Ishikawa (cell line): ENCODE data around the gene RASAL3.

Experiments
- CEBPB ChIP-seq: IDR thresholded peaks from 2 replicates; pipeline ENCODE4 v1.6.1; 2012
- CREB1 ChIP-seq: IDR thresholded peaks from 2 replicates; pipeline ENCODE4 v1.6.1; 2012; ENCODE audit warnings: low read depth
- EGR1 ChIP-seq: IDR thresholded peaks from 2 replicates; pipeline ENCODE4 v1.6.1; 2012
- EP300 ChIP-seq: IDR thresholded peaks from 2 replicates; pipeline ENCODE4 v1.6.1; 2012; ENCODE audit warnings: borderline replicate concordance
- FOXM1 ChIP-seq: IDR thresholded peaks from 2 replicates; pipeline ENCODE4 v1.6.1; 2012; ENCODE audit warnings: low read depth, borderline replicate concordance
- NFIC ChIP-seq: IDR thresholded peaks from 2 replicates; pipeline ENCODE4 v1.6.1; 2012
- RAD21 ChIP-seq: IDR thresholded peaks from 2 replicates; pipeline ENCODE4 v1.6.1; 2012; ENCODE audit warnings: low read depth
- TAF1 ChIP-seq: IDR thresholded peaks from 2 replicates; pipeline ENCODE4 v1.6.1; 2012; ENCODE audit warnings: low read depth, mild to moderate bottlenecking
- TCF12 ChIP-seq: IDR thresholded peaks from 2 replicates; pipeline ENCODE4 v1.6.1; 2012; ENCODE audit warnings: low read depth
- TEAD4 ChIP-seq: IDR thresholded peaks from 2 replicates; pipeline ENCODE4 v1.6.1; 2012
- USF1 ChIP-seq: IDR thresholded peaks from 2 replicates; pipeline ENCODE4 v1.6.1; 2012
- YY1 ChIP-seq: IDR thresholded peaks from 2 replicates; pipeline ENCODE4 v1.6.1; 2012; ENCODE audit warnings: low read depth
- ZBTB7A ChIP-seq: IDR thresholded peaks from 2 replicates; pipeline ENCODE4 v1.6.1; 2012; ENCODE audit warnings: low read depth
- TF ChIP-seq, protein P1 (sequence below): IDR thresholded peaks from 2 replicates; pipeline ENCODE4 v1.6.1; 2012
- TF ChIP-seq, protein P2 (sequence below): IDR thresholded peaks from 2 replicates; pipeline ENCODE4 v1.6.1; 2012; ENCODE audit warnings: low read depth, mild to moderate bottlenecking

Gene RASAL3

GRCh38 chr19:15495151-15495550, 30.8 kb upstream of the RASAL3 start:
- TF ChIP-seq USF1, result no peak
- TF ChIP-seq YY1, result no peak
- TF ChIP-seq TCF12, result no peak
- TF ChIP-seq ZBTB7A, result no peak

GRCh38 chr19:15488489-15489226, 24.3 kb upstream of the RASAL3 start:
- TF ChIP-seq YY1, result no peak
- TF ChIP-seq NFIC, result no peak
- no peak for TF ChIP-seq EP300
- TF ChIP-seq, protein P1, sequence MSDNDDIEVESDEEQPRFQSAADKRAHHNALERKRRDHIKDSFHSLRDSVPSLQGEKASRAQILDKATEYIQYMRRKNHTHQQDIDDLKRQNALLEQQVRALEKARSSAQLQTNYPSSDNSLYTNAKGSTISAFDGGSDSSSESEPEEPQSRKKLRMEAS, result no peak
- TF ChIP-seq RAD21, result no peak
- TF ChIP-seq FOXM1, result no peak
- TF ChIP-seq CREB1, result no peak
- TF ChIP-seq, protein P2, sequence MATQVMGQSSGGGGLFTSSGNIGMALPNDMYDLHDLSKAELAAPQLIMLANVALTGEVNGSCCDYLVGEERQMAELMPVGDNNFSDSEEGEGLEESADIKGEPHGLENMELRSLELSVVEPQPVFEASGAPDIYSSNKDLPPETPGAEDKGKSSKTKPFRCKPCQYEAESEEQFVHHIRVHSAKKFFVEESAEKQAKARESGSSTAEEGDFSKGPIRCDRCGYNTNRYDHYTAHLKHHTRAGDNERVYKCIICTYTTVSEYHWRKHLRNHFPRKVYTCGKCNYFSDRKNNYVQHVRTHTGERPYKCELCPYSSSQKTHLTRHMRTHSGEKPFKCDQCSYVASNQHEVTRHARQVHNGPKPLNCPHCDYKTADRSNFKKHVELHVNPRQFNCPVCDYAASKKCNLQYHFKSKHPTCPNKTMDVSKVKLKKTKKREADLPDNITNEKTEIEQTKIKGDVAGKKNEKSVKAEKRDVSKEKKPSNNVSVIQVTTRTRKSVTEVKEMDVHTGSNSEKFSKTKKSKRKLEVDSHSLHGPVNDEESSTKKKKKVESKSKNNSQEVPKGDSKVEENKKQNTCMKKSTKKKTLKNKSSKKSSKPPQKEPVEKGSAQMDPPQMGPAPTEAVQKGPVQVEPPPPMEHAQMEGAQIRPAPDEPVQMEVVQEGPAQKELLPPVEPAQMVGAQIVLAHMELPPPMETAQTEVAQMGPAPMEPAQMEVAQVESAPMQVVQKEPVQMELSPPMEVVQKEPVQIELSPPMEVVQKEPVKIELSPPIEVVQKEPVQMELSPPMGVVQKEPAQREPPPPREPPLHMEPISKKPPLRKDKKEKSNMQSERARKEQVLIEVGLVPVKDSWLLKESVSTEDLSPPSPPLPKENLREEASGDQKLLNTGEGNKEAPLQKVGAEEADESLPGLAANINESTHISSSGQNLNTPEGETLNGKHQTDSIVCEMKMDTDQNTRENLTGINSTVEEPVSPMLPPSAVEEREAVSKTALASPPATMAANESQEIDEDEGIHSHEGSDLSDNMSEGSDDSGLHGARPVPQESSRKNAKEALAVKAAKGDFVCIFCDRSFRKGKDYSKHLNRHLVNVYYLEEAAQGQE, result no peak
- TF ChIP-seq USF1, result no peak
- no peak for TF ChIP-seq CEBPB
- TF ChIP-seq TAF1, result no peak
- no peak for TF ChIP-seq EGR1
- no peak for TF ChIP-seq ZBTB7A
- TF ChIP-seq TEAD4, result no peak
- no peak for TF ChIP-seq TCF12

- TF ChIP-seq, protein P1, result no peak
- TF ChIP-seq CEBPB (no peak), RAD21 (no peak), YY1 (no peak), TEAD4 (no peak), NFIC (no peak), TAF1 (no peak), EGR1 (no peak), EP300 (no peak), FOXM1 (no peak)
- TF ChIP-seq, protein P2, result no peak
Measured at GRCh38 chr19:15487038-15487437, 22.7 kb upstream of the RASAL3 start.

DNA sequence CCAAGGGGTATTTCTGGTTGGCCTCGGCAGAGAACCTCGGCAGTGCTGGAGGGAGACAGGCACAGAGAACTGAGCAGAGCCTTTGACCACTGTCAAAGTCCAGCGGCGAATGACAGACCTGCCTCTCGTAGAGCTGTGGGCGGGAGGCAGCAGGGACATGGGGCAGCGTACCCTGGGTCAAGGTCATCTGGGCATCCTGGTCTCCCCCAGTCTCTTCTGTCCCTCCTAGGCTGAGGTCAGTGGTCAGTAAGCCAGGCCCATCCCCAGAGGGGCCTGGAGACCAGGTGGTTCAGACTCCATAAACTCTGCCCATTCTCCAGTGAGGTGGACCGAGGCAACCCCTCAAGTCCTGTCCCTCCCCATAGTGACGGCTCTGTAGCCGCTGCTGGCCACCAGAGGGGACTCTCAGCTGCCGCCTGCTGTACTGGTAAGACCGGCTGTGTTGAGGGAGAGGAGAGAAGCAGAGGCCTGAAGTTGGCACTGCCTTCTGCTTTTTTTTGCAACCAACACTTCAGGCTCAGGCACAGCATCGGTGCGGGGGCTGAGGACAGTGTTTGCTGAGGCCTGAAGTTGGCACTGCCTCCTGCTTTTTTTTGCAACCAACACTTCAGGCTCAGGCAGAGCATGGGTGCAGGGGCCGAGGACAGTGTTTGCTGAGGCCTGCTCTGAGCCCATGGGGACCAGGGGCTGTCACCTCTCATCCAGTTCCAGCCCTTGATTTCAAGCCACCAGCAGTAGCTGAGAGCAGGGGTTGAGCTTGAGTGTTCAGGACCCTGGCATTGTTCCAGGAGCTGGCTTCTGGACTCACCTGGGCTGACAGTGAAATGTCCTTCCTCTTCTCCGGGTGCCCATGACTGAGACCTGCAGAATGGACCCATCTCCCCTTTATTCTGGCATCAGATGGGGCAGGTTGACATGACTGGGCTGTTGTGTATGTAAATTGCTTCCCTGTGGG, 15.3 kb upstream of the RASAL3 start, which contains the start of gene PGLYRP2:
Gene PGLYRP2 (minus strand): TSS at position 111 of the 955 bp plus-strand sequence. CDS start 130 bp downstream, outside the sequence.
- TF ChIP-seq TAF1 (no peak), RAD21 (peak; percentile 45; the same call in 1 of the 2 replicates)

DNA sequence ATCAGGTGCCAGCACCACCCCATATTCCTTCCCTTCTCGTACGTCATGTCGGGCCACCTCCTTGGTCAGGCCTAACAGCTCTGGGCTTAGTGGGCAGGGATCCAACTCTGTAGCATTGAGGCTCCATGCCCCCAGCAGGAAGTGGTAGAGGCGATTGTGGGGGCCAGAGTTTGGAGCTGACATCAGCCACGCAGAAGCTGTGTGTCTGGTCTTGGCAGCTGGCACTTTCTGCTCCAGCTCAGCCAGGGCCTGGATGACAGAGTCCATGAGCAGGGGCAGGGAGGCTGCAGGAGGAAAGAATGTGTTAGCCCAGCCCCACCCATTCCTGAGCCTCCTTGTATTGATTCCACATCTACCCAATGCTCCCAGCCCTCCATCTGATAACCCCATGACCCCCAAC, 12.0 kb upstream of the RASAL3 start:
- TF ChIP-seq, protein P2, result no peak
- no peak for TF ChIP-seq TCF12
- TF ChIP-seq CEBPB, result no peak
- TF ChIP-seq EGR1, result no peak
- TF ChIP-seq RAD21, result no peak
- TF ChIP-seq CREB1, result no peak
- no peak for TF ChIP-seq USF1
- no peak for TF ChIP-seq NFIC
- no peak for TF ChIP-seq EP300
- TF ChIP-seq YY1, result no peak
- TF ChIP-seq TEAD4, result no peak
- no peak for TF ChIP-seq ZBTB7A
- TF ChIP-seq TAF1, result no peak
